ENCODE measurements around the gene COQ6.
"Not testable (repeated sequence)": the region's sequence is repeated elsewhere in the genome, so short reads cannot be mapped to it uniquely, and the experiment has no call there.

COQ6 gene

GRCh38 chr14:73955674-73956073, 5.6 kb downstream of the COQ6 start:
- H3K36me3 Mint-ChIP-seq (ENCODE audit: low read depth): peaks cover 17% of the 10 kb centered on the region

DNA sequence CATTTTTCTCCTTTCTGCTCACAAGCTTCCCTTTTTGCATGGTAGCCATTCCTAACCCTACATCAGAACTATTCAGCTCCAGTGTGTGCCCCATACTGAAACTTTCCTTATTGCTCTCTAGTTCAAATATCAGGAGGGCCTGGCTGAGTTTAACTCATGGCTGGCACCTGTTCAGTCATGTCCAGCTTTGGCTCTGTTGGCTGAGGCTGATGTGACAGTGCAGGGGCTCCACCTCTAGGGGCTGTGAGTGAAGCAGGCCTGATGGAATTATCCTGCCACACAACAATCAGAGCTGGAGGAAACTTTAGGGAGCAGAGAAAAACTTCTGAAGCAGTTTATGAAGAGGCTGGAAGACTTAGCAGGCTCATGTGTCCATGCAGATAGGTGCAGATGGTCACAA, 8.5 kb downstream of the COQ6 start:
- H3K27me3 Mint-ChIP-seq (ENCODE audit: low read depth): no peaks in the 10 kb centered on the region
- H3K27ac Mint-ChIP-seq: no peak overlapping the region
- H3K9me3 Mint-ChIP-seq: no peaks in the 10 kb centered on the region
- no peaks in the 10 kb centered on the region for H3K4me1 Mint-ChIP-seq (ENCODE audit: low read depth)
- H3K4me3 Mint-ChIP-seq: no peak overlapping the region
- H3K36me3 Mint-ChIP-seq (ENCODE audit: low read depth): peaks cover 24% of the 10 kb centered on the region

More at GRCh38 chr14:73955674-73956073, 5.6 kb downstream of the COQ6 start:
- Mint-ChIP-seq H3K27me3 (ENCODE audit: low read depth) (no peaks in the 10 kb centered on the region), H3K4me3 (no peak overlapping the region), H3K4me1 (ENCODE audit: low read depth) (peaks cover 5% of the 10 kb centered on the region), H3K27ac (no peak overlapping the region), H3K9me3 (no peaks in the 10 kb centered on the region)

GRCh38 chr14:73961192-73961591, 11.1 kb downstream of the COQ6 start:
- Mint-ChIP-seq H3K9me3 (no peaks in the 10 kb centered on the region), H3K27ac (no peak overlapping the region), H3K4me3 (no peak overlapping the region), H3K27me3 (ENCODE audit: low read depth) (no peaks in the 10 kb centered on the region), H3K4me1 (ENCODE audit: low read depth) (no peaks in the 10 kb centered on the region), H3K36me3 (ENCODE audit: low read depth) (peaks cover 26% of the 10 kb centered on the region)

DNA sequence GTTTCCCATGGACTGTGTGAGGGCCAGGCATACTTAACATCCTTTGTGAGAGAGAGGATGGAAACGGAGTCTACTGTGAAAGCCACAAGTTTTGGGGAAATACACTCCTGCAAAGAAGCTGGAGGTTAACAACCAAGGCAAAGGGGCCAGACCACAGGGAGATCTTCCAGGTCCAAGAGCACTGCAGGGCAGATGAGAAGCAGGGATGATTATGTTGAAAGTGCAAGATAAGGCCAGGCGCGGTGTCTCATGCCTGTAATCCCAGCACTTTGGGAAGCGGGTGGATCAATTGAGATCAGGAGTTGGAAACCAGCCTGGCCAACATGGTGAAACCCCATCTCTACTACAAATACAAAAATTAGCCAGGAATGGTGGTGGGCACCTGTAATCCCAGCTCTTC, 15.1 kb downstream of the COQ6 start:
- Mint-ChIP-seq H3K27ac (no peak overlapping the region), H3K9me3 (no peaks in the 10 kb centered on the region), H3K36me3 (ENCODE audit: low read depth) (peaks cover 16% of the 10 kb centered on the region), H3K4me3 (no peak overlapping the region), H3K4me1 (ENCODE audit: low read depth) (no peaks in the 10 kb centered on the region), H3K27me3 (ENCODE audit: low read depth) (no peaks in the 10 kb centered on the region)

- Mint-ChIP-seq H3K4me3 (no peak overlapping the region), H3K36me3 (ENCODE audit: low read depth) (peaks cover 5% of the 10 kb centered on the region), H3K4me1 (ENCODE audit: low read depth) (no peaks in the 10 kb centered on the region), H3K27me3 (ENCODE audit: low read depth) (no peaks in the 10 kb centered on the region), H3K9me3 (no peaks in the 10 kb centered on the region), H3K27ac (no peak overlapping the region)
Measured at GRCh38 chr14:73968885-73969284, 18.8 kb downstream of the COQ6 start.

DNA sequence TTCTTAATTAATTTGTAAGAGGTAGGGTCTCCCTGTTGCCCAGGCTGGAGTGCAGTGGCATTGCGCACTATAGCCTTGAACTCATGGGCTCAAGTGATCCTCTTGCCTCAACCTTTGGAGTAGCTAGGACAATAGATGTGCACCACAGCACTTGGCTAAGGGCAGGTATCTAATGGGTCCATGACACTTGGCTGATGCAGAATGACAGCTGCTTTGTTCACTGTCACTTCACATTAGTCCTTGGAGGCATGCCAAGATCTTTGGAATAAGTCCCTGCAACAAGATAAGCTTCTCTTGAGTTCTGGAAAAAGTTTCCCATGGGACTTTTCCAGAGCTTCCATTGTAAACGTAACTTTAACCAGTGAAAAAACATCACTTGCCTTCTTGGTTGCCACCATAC, 23.4 kb downstream of the COQ6 start:
- H3K9me3 Mint-ChIP-seq: no peaks in the 10 kb centered on the region
- H3K4me1 Mint-ChIP-seq (ENCODE audit: low read depth): no peaks in the 10 kb centered on the region
- peaks cover 3% of the 10 kb centered on the region for H3K36me3 Mint-ChIP-seq (ENCODE audit: low read depth)
- no peak overlapping the region for H3K4me3 Mint-ChIP-seq
- H3K27ac Mint-ChIP-seq: no peak overlapping the region
- no peaks in the 10 kb centered on the region for H3K27me3 Mint-ChIP-seq (ENCODE audit: low read depth)

GRCh38 chr14:73976125-73976524, 26.0 kb downstream of the COQ6 start:
- no peak overlapping the region for H3K27ac Mint-ChIP-seq

GRCh38 chr14:73977896-73978295, 27.8 kb downstream of the COQ6 start:
- no peaks in the 10 kb centered on the region for H3K9me3 Mint-ChIP-seq
- no peaks in the 10 kb centered on the region for H3K27me3 Mint-ChIP-seq (ENCODE audit: low read depth)
- H3K4me1 Mint-ChIP-seq (ENCODE audit: low read depth): no peaks in the 10 kb centered on the region
- no peaks in the 10 kb centered on the region for H3K36me3 Mint-ChIP-seq (ENCODE audit: low read depth)
- no peak overlapping the region for H3K4me3 Mint-ChIP-seq
- H3K27ac Mint-ChIP-seq: no peak overlapping the region

More at GRCh38 chr14:73976125-73976524, 26.0 kb downstream of the COQ6 start:
- H3K27me3 Mint-ChIP-seq (ENCODE audit: low read depth): no peaks in the 10 kb centered on the region
- no peaks in the 10 kb centered on the region for H3K36me3 Mint-ChIP-seq (ENCODE audit: low read depth)
- no peak overlapping the region for H3K4me3 Mint-ChIP-seq
- no peaks in the 10 kb centered on the region for H3K4me1 Mint-ChIP-seq (ENCODE audit: low read depth)
- H3K9me3 Mint-ChIP-seq: no peaks in the 10 kb centered on the region

- H3K4me3 Mint-ChIP-seq: no peak overlapping the region
- no peaks in the 10 kb centered on the region for H3K9me3 Mint-ChIP-seq
Measured at GRCh38 chr14:73988065-73988464, 38.0 kb downstream of the COQ6 start.

DNA sequence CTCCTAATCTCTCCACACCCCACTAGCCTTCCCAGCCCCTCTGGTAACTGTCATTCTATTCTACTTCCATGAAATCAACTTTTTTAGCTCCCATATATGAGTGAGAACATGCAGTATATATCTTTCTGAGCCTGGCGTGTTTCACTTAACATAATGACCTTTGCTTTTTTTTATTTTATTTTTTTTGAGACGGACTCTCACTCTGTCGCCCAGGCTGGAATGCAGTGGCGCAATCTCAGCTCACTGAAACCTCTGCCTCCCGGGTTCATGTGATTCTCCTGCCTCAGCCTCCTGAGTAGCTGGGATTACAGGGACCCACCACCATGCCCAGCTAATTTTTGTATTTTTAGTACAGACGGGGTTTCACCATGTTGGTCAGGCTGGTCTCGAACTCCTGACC, 38.6 kb downstream of the COQ6 start:
- H3K27ac Mint-ChIP-seq; H3K4me1 Mint-ChIP-seq (ENCODE audit: low read depth); H3K9me3 Mint-ChIP-seq; H3K4me3 Mint-ChIP-seq; H3K27me3 Mint-ChIP-seq (ENCODE audit: low read depth): not testable (repeated sequence)
- peaks cover 13% of the 10 kb centered on the region for H3K36me3 Mint-ChIP-seq (ENCODE audit: low read depth)

More at GRCh38 chr14:73988065-73988464, 38.0 kb downstream of the COQ6 start:
- no peaks in the 10 kb centered on the region for H3K4me1 Mint-ChIP-seq (ENCODE audit: low read depth)
- H3K27ac Mint-ChIP-seq: no peak overlapping the region
- no peaks in the 10 kb centered on the region for H3K27me3 Mint-ChIP-seq (ENCODE audit: low read depth)
- peaks cover 13% of the 10 kb centered on the region for H3K36me3 Mint-ChIP-seq (ENCODE audit: low read depth)

DNA sequence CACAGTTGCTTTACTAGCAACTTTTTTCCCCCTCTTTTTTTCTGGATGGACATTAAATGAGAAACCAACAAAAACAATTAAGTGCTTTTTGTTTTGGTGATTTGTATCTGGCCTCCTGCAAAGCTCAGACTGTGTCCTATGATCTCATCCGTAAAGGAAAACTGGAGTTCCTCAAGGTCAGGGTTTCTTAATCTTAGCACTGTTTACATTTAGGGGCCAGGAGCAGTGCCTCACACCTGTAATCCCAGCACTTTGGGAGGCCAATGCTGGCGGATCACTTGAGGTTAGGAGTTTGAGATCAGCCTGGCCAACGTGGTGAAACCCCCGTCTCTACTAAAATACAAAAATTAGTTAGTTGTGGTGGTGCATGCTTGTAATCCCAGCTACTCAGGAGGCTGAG, 41.0 kb downstream of the COQ6 start:
- Mint-ChIP-seq H3K4me1 (ENCODE audit: low read depth) (no peaks in the 10 kb centered on the region), H3K27me3 (ENCODE audit: low read depth) (no peaks in the 10 kb centered on the region), H3K27ac (no peak overlapping the region), H3K4me3 (no peak overlapping the region), H3K9me3 (no peaks in the 10 kb centered on the region), H3K36me3 (ENCODE audit: low read depth) (peaks cover 11% of the 10 kb centered on the region)

DNA sequence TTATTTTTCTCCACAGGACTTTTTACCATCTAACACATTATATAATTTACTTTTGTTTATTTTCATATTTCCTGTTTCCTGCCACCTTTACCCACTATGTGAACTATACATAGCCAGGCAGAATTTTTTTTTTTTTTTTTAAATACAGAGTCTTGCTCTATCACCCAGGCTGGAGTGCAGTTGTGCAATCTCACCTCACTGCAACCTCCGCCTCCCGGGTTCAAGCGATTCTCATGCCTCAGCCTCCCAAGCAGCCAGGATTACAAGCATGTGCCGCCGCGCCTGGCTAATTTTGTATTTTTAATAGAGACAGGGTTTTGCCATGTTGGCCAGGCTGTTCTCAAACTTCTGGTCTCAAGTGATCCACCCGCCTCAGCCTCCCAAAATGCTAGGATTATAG, 44.8 kb downstream of the COQ6 start:
- H3K4me3 Mint-ChIP-seq; H3K27ac Mint-ChIP-seq; H3K36me3 Mint-ChIP-seq (ENCODE audit: low read depth); H3K9me3 Mint-ChIP-seq; H3K4me1 Mint-ChIP-seq (ENCODE audit: low read depth); H3K27me3 Mint-ChIP-seq (ENCODE audit: low read depth): not testable (repeated sequence)

GRCh38 chr14:73995977-73996378, 45.9 kb downstream of the COQ6 start:
- Mint-ChIP-seq H3K36me3 (ENCODE audit: low read depth) (peaks cover 1% of the 10 kb centered on the region), H3K4me3 (no peak overlapping the region), H3K9me3 (no peaks in the 10 kb centered on the region), H3K27ac (no peak overlapping the region), H3K4me1 (ENCODE audit: low read depth) (no peaks in the 10 kb centered on the region), H3K27me3 (ENCODE audit: low read depth) (no peaks in the 10 kb centered on the region)

DNA sequence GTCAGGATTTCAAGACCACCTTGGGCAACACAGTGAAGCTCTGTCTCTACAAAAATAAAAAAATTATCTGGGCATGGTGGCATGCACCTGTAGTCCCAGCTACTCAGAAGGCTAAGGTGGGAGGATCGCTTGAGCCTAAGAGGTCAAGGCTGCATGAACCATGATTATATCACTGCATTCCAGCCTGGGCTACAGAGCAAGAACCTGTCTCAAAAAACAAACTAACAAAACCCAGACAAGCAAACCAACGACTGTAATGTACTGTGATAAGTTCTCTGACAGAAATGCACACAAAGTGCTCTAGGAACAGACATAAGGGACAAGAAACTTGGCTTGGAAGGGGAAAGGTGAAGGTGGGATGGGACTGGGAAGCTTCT, 46.6 kb downstream of the COQ6 start:
- Mint-ChIP-seq H3K4me1 (ENCODE audit: low read depth) (no peaks in the 10 kb centered on the region), H3K9me3 (no peaks in the 10 kb centered on the region), H3K36me3 (ENCODE audit: low read depth) (peaks cover 1% of the 10 kb centered on the region), H3K27me3 (ENCODE audit: low read depth) (no peaks in the 10 kb centered on the region), H3K4me3 (no peak overlapping the region), H3K27ac (no peak overlapping the region)

DNA sequence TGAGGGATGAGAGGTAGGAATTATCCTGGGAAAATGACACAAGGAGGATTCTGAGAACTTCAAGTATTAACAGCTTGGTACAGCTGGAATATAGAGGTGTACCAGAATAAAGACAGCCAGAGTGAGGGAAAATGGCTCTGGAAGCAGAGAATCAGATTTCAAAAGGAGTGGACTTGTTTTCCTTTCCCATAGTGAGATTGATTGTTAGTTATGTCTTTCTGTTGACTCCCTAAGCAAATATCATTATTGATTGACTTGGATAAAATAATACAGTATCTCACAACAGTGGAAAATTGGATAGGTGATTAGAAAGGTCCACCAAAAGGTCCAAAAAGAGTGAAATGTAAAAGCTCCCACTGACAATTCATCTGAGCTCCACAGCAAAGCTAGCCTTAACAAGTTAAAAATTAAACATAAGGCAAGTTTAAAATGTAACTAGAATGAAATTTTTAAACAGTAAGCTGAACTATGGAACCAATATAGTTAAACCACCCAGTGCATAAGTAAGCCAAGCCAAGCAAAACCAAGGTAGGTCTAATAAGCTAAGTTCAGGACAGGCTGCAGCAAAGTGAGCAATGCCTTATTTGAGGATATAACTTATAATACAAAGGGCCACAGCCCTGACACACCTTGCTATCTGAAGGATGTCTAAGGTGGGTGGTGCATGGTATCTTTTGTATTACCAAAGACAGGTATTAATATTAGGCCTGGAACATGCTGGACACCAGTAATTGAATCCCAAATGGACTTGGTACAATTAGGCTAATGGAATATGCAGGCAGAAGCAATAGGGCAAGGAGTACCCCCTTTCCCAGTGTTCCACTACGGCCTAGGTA, 47.2 kb downstream of the COQ6 start:
- no peak overlapping the region for H3K27ac Mint-ChIP-seq
- no peaks in the 10 kb centered on the region for H3K9me3 Mint-ChIP-seq
- H3K36me3 Mint-ChIP-seq (ENCODE audit: low read depth): peaks cover 1% of the 10 kb centered on the region
- no peak overlapping the region for H3K4me3 Mint-ChIP-seq
- no peaks in the 10 kb centered on the region for H3K27me3 Mint-ChIP-seq (ENCODE audit: low read depth)
- no peaks in the 10 kb centered on the region for H3K4me1 Mint-ChIP-seq (ENCODE audit: low read depth)

All from T-helper 1 cell treated with Interleukin-12 subunit alpha and Interleukin-12 subunit beta and Interleukin-4 antibody, amounts not matched to agents 30 μg/mL and 1 μg/mL, for 36 hours (primary cell).